ENCODE results near the gene IDH3G.
"Not testable (repeated sequence)": the region's sequence is repeated elsewhere in the genome, so short reads cannot be mapped to it uniquely, and the experiment has no call there.

Gene IDH3G

DNA sequence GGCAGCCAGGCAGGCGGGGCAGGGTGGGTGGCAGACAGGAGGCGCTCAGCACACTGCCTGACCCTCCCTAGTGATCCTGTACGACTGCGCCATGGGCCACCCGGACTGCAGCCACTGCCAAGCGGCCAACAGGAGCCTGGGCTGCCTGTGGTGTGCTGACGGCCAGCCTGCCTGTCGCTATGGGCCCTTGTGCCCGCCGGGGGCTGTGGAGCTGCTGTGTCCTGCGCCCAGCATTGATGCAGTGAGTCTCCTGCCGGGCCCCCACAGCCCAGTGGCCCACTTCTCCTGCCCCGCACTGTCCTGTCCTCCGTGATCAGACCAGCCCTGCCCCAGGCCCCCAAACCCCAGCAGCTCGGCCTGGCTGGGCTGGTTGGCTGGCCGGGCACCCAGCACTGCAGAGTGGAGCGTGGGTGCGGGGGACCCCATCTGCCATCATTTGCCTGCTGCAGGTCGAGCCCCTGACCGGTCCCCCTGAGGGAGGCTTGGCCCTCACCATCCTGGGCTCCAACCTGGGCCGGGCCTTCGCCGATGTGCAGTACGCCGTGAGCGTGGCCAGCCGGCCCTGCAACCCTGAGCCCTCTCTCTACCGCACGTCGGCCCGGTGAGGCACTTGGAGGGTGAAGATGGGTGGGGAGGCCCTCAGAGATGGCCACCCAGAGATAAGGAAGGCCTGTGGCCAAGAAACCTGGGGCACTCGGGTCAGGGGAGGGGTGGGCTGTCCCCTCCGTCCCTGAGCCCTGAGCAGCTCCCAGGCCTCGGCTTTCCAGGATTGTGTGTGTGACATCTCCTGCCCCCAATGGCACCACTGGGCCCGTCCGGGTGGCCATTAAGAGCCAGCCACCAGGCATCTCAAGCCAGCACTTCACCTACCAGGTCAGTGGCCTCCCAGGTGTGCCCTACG, 22.5 kb downstream of the IDH3G start:
- DNase-seq: no peak

- no peak for DNase-seq
Observed at GRCh38 chrX:153770601-153771414, 23.4 kb downstream of the IDH3G start.

- no peak for DNase-seq
Observed at GRCh38 chrX:153769865-153770600, 24.1 kb downstream of the IDH3G start.

DNA sequence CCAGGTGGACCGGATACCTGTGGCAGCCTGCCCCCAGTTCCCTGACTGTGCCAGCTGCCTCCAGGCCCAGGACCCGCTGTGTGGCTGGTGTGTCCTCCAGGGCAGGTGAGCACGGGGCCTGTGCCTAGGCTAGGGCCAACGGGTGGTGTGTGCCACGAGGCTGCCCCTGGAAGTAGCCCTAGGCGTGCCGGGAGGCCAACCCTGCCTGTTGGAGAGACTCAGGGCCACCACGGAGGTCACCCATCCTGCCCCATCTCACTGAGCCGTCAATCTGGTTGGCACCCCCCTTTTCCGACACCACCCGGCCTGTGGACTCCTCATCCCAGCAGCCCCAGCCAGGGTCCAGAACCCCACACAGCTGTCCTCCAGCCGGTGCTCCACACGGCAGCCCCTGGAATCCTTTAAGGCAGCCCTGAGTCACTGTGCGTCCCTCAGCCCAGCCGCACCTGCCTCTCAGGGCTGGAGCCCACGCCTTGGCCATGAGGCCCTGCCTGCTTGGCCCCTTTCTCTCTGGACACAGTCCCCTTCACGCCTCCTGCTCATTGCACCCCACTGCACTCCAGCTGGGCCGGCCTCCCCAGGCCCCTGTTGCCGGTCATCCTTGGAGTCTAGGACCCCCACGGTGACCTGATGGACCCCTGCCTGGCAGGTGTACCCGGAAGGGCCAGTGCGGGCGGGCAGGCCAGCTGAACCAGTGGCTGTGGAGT, 24.9 kb downstream of the IDH3G start:
- DNase-seq: no peak

GRCh38 chrX:153768311-153769157, 25.6 kb downstream of the IDH3G start:
- no peak for DNase-seq

- DNase-seq: no peak
Observed at GRCh38 chrX:153767674-153768055, 26.5 kb downstream of the IDH3G start.

- DNase-seq: no peak
Observed at GRCh38 chrX:153766871-153767673, 27.1 kb downstream of the IDH3G start.

DNA sequence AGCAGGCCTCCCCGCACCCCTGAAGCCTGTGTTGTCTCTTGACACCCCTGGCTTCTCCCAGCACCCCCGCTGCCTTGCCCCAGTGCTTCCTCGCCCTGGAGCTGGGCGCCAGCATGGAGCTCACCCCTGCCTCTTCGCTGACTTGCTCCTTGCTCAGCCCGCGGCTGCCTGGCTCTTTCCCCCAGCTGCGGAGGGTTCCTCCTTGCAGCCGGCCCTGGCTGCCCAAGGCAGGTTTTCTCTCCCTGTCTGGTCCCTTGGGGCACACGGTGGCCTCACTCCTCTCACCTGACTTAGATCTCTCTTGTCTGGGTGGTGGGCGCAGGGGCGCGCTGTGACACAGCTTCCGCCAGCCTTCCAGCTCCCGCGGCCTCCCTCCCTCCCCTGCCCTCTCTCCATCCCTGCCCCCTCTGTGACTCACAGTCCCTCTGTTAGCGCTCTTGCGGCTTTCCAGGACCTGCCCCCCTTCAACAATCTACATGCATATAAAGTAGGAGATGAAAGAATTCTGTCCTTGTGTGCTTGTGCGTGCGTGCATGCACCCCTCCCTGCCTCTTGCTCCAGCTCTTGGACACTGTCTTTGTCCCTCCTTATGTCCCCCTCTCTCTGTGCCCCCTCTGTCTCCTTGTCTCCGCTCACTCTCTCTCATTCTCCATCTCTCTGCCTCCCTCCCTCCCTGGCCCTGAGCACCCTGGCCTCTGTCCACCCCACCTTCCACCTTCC, 27.9 kb downstream of the IDH3G start:
- peak; percentile 89 for DNase-seq

GRCh38 chrX:153765138-153766079, 28.8 kb downstream of the IDH3G start:
- peak; percentile 87 for DNase-seq

DNA sequence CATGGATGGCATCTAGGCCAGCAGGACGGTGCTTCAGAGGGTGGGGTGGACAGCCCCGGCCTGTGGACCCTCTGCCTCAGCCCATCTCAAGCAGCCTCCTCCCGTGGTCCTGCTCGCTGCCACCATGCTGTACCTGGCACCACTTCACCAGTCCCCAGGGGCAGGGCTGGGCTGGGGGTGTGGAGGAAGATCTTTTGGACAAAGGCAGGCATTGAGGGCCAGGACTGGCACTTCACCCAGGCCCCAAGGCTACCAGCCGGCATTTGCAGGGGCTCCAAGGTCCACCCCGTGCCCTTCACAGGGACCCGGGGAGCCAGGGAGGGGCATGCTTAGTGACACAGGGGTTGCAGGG, 29.4 kb downstream of the IDH3G start:
- no peak for DNase-seq

GRCh38 chrX:153763989-153764755, 30.0 kb downstream of the IDH3G start, which contains the start of gene PLXNB3:
Gene PLXNB3 (plus strand): TSS chrX:153764249. CDS start chrX:153765536, 1,287 bp downstream.
- DNase-seq: peak; percentile 65

GRCh38 chrX:153763298-153763932, 30.8 kb downstream of the IDH3G start:
- no peak for DNase-seq

DNA sequence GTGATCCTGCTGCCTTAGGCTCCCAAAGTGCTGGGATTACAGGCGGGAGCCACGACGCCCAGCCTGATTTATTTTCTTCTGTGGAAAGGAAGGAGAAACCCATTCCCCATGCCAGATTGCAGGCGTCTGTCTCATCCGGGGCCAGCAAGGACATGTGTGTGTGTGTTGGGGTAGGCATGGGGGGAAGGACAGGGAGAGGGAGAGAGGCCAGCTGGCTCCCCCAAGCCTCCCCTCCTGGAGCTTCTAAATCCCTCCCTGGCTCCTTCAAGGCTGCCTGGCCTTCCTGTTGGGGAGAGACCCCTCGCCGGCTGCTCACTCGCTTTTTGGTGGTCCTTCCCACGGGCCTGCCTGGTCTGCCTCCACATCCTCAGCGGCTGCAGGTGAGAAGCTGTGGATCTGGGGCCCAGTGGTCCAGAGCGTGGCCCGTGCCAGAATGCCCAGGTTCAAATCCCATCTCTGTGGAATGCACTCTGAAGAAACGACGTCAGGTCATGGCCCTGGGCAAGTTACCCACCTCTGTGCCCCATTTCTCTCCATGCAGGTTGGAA, 31.5 kb downstream of the IDH3G start:
- DNase-seq: no peak

DNA sequence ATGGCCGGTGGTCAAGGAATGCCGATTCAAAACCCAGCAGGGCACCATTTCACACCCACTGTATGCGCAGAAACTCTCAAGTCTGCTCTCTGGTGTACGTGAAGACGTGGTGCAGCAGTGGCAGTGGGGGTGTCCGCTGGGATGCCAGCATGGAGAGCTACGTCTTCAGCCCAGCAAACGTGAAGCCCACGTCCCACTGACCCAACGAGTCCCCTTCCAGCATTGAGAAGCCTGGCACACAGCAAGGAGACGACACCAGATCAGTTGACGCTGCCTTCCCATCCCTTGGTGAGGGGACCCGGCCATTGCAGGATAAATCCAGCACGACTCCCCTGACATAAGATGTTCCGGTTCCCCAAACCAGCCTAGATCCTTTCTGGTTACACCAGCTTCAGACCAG, 32.3 kb downstream of the IDH3G start:
- DNase-seq: no peak

DNA sequence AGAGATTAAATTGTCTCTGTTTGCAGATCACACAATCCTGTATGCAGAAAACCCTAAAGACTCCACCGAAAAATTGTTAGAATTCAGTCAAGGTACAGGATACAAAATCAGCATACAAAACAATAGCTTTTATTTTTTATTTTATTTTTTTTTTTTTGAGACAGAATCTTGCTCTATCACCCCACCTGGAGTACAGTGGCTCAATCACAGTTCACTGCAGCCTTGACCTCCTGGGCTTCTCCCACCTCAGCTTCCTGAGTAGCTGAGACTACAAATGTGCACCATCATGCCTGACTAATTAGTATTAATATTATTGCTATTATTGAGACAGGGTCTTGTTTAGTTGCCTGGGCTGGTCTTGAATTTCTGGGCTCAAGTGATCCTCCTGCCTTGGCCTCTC, 39.0 kb downstream of the IDH3G start:
- DNase-seq: no peak

GRCh38 chrX:153750127-153750774, 43.9 kb downstream of the IDH3G start:
- DNase-seq: no peak

GRCh38 chrX:153749017-153749416, 45.2 kb downstream of the IDH3G start:
- DNase-seq: not testable (repeated sequence)
